Measurements from ENCODE around the gene PTGDR.

- TF ChIP-seq POLR2AphosphoS5 (IDR thresholded peaks at IDR 0.05; ENCODE audit: low read depth, low read length) (no peak), CTCF (IDR thresholded peaks at IDR 0.05; ENCODE audit: control extremely low read depth in 1 of 3, insufficient read depth in 1 of 3, low read depth in 1 of 3, low read length in 3 of 3) (no peak), CEBPB (IDR thresholded peaks at IDR 0.05; ENCODE audit: low read depth, low read length) (no peak), BRCA1 (IDR thresholded peaks at IDR 0.05; ENCODE audit: low read depth, low read length) (no peak), KDM5A (IDR thresholded peaks at IDR 0.05; ENCODE audit: low read length) (no peak), CREB1 (IDR thresholded peaks at IDR 0.05) (no peak), RBBP5 (IDR thresholded peaks at IDR 0.05; ENCODE audit: borderline replicate concordance, low read depth, low read length) (no peak), JUND (IDR thresholded peaks at IDR 0.05; ENCODE audit: low read length) (no peak), ASH2L (IDR thresholded peaks at IDR 0.05; ENCODE audit: low read length) (no peak), EP300 (IDR thresholded peaks at IDR 0.05; ENCODE audit: borderline replicate concordance in 1 of 2, low read depth in 2 of 2, low read length in 2 of 2) (no peak), NANOG (IDR thresholded peaks at IDR 0.05; ENCODE audit: insufficient read depth, low read depth, low read length, poor library complexity, severe bottlenecking) (no peak), EZH2 (IDR thresholded peaks at IDR 0.05; ENCODE audit: low read depth, low read length, severe bottlenecking) (no peak), SP1 (IDR thresholded peaks at IDR 0.05; ENCODE audit: low read depth, low read length) (no peak), YY1 (IDR thresholded peaks at IDR 0.05; ENCODE audit: low read depth, low read length) (no peak)
Observed at GRCh38 chr14:52271538-52271937, 4.0 kb downstream of the PTGDR start.

Data from H1 (cell line).